Left renal pelvis (tissue), 4 donors: ENCODE measurements around the gene TCF7L2. TPM values are rescaled to one million over a fixed set of nuclear protein-coding genes. Genes with fewer than 3 reads are reported as not detected.

Experiments used
- DNase-seq, 4 donors: peaks; one replicate each; pipeline ENCODE4 v3.0.0-alpha.2; 2013; ENCODE audit warnings: low read depth in 4 of 4, low spot score in 3 of 4
- polyA plus RNA-seq, 4 donors: library from polyadenylated mRNA; unstranded; fragments of 120-200 nt; gene quantifications; one replicate each; pipeline ENCODE4 v1.2.1, GENCODE V29; 2013; ENCODE audit not compliant: insufficient read length in 4 of 4

The TCF7L2 gene
- polyA plus RNA-seq, 4 donors, result 41.2 to 52.3 (median 48.3) TPM

- no peak for DNase-seq
Measured at GRCh38 chr10:113167702-113168101, 217.7 kb downstream of the TCF7L2 start.

- DNase-seq, result no peak
Measured at GRCh38 chr10:113168584-113168983, 218.5 kb downstream of the TCF7L2 start.

GRCh38 chr10:113169111-113169510, 219.1 kb downstream of the TCF7L2 start:
- no peak for DNase-seq

GRCh38 chr10:113169853-113170460, 219.9 kb downstream of the TCF7L2 start:
- no peak for DNase-seq

- no peak for DNase-seq
Measured at GRCh38 chr10:113171662-113172061, 221.6 kb downstream of the TCF7L2 start.

- no peak for DNase-seq
Measured at GRCh38 chr10:113175176-113175575, 225.1 kb downstream of the TCF7L2 start.

- no peak for DNase-seq
Measured at GRCh38 chr10:113175756-113176651, 226.0 kb downstream of the TCF7L2 start.

GRCh38 chr10:113176652-113177155, 226.7 kb downstream of the TCF7L2 start:
- no peak for DNase-seq

GRCh38 chr10:113177156-113177935, 227.3 kb downstream of the TCF7L2 start:
- no peak for DNase-seq

- no peak for DNase-seq
Measured at GRCh38 chr10:113177936-113178335, 227.9 kb downstream of the TCF7L2 start.

- DNase-seq, result no peak
Measured at GRCh38 chr10:113178771-113179170, 228.7 kb downstream of the TCF7L2 start.

GRCh38 chr10:113179265-113179664, 229.2 kb downstream of the TCF7L2 start:
- DNase-seq, result no peak

- DNase-seq, result no peak
Measured at GRCh38 chr10:113179966-113180365, 229.9 kb downstream of the TCF7L2 start.

- DNase-seq, result no peak
Measured at GRCh38 chr10:113180401-113181154, 230.5 kb downstream of the TCF7L2 start.

- DNase-seq, result no peak
Measured at GRCh38 chr10:113182154-113182553, 232.1 kb downstream of the TCF7L2 start.

- no peak for DNase-seq
Measured at GRCh38 chr10:113183573-113183972, 233.5 kb downstream of the TCF7L2 start.

- DNase-seq, result no peak
Measured at GRCh38 chr10:113187063-113187777, 237.2 kb downstream of the TCF7L2 start.

GRCh38 chr10:113199459-113199858, 249.4 kb downstream of the TCF7L2 start:
- DNase-seq, result no peak

GRCh38 chr10:113202011-113202410, 252.0 kb downstream of the TCF7L2 start:
- DNase-seq, result no peak

GRCh38 chr10:113207924-113208323, 257.9 kb downstream of the TCF7L2 start:
- no peak for DNase-seq
